ENCODE results near the gene PIK3R1.
"Not testable (repeated sequence)": the region's sequence is repeated elsewhere in the genome, so short reads cannot be mapped to it uniquely, and the experiment has no call there.

The PIK3R1 gene

DNA sequence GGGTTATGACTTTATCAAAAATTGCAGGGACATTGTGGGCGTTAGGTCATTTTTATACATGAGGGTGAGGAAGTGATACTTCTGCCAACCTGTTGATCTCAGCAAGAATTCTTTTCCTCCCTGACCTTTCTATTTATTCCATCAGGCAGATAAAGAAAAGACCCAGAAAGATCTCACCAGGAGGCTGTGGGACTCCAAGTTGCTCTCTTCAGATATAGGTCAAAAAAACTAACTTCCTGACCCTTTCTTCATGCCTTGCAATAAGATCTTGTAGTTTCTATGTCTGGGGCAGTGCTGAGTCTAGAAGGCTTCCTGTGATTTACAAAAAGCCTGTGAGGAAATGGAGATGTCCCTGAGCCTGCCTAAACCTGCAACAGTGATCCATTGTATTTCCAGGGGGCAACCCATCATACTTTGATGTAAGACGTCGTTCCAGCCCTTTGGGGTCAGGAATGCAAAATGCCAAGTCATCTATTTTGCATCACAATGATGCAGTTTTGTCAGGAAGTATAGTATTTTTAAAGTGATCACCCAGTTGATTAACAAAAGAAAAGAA is 22.0 kb upstream of the PIK3R1 start:
- DNase-seq (ENCODE audit: low read depth in 2 of 2) = no peak

DNA sequence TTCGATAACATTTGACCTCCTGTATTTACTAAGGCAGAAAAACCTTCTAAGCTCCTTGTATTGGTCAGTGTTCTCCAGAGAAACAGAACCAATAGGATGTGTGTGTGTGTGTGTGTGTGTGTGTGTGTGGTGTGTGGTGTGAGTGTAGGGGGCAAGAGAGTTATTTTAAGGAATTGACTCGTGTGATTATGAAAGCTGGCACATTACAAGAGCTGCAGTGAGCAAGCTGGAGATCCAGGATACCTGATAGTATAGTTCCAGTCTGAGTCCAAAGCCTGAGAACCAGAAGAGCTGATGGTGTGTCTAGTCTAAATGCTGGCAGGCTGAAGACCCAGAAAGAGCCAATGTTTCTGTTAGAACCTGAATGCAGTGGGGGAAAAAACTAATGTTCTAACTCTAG is 21.2 kb upstream of the PIK3R1 start:
- no peak for DNase-seq (ENCODE audit: low read depth in 2 of 2)

- no peak for DNase-seq (ENCODE audit: low read depth in 2 of 2)
Observed at GRCh38 chr5:68195137-68195536, 20.4 kb upstream of the PIK3R1 start.

DNA sequence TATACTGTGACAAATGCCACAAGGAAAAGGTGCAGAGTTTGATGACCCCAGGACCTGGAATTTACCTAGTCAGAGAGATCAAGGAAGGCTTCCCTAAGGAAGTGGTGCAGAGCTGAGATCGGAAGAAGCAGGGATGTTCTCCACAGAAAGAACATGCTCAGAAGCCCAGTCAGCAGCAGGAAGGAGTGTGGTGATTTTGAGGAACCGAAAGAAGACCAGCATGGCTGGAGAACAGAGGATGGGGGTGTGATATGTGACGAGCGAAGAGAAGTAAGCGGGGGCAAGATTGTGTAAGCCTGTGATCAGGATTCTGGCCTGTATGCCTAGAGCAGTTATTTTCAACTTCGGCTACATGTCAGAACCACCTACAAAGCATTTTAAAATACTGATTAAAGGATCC is 18.7 kb upstream of the PIK3R1 start:
- no peak for DNase-seq (ENCODE audit: low read depth in 2 of 2)

DNA sequence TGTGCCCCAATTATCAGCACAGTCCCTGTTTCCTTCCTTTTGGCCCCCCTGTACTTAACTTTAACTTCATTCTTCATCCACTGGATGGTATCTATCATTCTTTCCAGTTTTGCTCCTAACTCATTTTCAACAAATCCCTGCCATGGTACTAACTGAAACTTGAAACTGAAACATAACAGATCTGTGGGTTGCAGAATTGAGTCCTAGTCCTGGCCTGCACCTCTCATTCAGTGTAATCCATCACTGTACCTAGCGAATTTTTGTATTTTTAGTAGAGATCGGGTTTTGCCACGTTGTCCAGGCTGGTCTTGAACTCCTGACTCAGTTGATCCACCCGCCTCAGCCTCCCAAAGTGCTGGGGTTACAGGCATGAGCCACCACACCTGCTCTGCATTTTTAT is 15.3 kb upstream of the PIK3R1 start:
- no peak for DNase-seq (ENCODE audit: low read depth in 2 of 2)

DNA sequence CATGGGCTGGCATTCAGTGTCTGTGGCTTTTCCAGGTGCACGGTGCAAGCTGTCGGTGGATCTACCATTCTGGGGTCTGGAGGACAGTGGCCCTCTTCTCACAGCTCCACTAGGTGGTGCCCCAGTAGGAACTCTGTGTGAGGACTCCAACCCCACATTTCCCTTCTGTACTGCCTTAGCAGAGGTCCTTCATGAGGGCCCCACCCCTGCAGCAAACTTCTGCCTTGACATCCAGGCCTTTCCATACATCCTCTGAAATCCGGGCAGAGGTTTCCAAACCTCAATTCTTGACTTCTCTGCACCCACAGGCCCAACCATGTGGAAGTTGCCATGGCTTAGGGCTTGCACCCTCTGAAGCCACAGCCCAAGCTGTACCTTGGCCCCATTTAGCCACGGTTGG is 4.9 kb upstream of the PIK3R1 start:
- not testable (repeated sequence) for DNase-seq (ENCODE audit: low read depth in 2 of 2)

GRCh38 chr5:68214482-68215207 is 911 bp upstream of the PIK3R1 start:
- DNase-seq (ENCODE audit: low read depth in 2 of 2) = no peak

GRCh38 chr5:68215898-68216244 is 315 bp downstream of the PIK3R1 start:
- no peak for DNase-seq (ENCODE audit: low read depth in 2 of 2)

GRCh38 chr5:68216245-68217046 is 890 bp downstream of the PIK3R1 start:
- peak; percentile 40 to 52 for DNase-seq (ENCODE audit: low read depth in 2 of 2)

DNA sequence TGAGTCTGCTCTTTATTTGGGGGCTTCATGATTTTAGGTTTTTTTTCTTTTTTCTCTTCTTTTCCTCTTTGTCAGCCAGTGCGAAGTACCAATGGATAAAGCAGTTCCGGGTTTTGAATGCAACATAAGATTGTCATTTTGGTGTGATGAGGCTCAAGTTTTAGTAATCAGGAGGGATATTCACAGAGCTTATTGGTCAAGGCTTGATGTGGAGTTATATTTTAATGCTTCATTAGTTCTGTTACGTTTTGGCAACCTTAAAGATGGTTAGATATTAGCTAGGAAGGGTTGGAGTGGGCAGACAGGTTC is 1.4 kb downstream of the PIK3R1 start:
- DNase-seq (ENCODE audit: low read depth in 2 of 2) = no peak

GRCh38 chr5:68217528-68217927 is 2.0 kb downstream of the PIK3R1 start:
- DNase-seq (ENCODE audit: low read depth in 2 of 2) = no peak

DNA sequence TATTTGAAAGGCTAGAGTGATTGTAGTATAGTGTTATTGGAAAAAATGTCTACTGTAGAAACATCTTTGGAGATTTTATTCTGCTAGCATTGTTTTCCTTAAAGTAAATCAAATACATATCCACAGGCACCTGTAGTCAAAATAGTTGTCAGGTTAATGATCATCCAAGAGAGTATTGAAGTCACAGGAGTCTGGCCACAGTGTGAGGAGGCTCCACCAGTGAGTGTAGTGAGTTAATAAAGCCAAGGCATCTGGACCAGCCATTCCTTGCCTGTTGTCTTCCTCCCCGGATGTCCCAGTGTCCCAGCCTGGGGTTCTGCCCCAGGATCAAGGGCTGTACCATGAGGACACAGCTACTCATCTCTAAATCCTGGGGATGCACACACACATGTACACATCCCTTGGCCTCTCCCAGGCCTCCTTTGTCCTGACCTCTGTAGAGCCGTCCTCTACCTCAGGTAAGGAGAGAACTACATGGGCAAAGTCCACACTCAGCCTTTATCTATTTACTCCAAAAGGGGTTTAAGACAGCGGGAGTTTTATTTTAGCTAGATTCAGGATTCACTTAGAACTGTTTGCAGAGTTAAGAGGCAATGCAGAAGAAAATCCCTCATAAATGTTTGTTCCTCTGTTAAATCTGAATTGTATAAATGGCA is 3.7 kb downstream of the PIK3R1 start:
- no peak for DNase-seq (ENCODE audit: low read depth in 2 of 2)

- DNase-seq (ENCODE audit: low read depth in 2 of 2) = no peak
Observed at GRCh38 chr5:68220260-68220659, 4.7 kb downstream of the PIK3R1 start.

GRCh38 chr5:68220914-68221313 is 5.4 kb downstream of the PIK3R1 start:
- no peak for DNase-seq (ENCODE audit: low read depth in 2 of 2)

GRCh38 chr5:68221488-68221887 is 5.9 kb downstream of the PIK3R1 start:
- no peak for DNase-seq (ENCODE audit: low read depth in 2 of 2)

GRCh38 chr5:68222310-68222709 is 6.8 kb downstream of the PIK3R1 start:
- no peak for DNase-seq (ENCODE audit: low read depth in 2 of 2)

DNA sequence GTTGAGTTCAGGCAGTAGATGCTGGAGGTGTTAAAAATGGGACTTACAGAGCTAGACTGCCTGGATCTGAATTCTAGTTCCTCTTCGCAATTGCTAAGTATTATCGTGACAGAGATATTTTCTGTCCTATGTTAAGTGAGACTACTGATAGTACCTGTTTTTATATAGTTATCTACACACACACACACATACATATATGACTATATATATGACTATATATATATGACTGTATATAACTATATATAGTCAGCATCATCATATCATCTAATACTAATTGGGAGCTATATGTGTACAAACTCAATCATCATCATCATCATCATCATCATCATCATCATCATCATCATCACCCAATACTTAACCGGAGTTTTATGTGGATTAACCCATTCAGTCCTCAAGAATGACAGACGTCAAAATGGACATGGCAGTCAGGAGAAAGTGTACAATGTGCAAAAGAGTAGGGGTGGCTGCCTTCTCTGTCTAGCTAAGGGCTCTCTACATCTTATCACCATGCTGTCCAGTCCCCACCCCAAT is 7.3 kb downstream of the PIK3R1 start:
- DNase-seq (ENCODE audit: low read depth in 2 of 2) = no peak

DNA sequence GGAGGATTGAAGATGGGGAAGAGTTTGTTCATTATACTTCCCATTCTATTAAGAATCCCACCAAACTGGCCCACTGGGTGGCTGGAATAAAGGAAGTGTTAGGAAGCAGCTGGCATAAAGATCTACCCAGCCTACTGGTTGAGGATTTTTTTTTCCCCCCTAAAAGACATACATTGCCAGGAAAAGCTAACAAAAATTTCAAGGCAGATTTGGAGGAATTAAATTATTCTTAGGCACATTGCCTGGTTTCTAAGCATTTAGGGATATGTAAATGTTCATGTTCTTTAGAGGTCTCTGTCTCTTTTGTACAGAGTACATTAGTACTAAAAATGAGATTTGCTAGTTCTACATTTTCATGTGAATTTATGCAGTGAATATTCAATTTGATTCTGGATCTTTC is 8.3 kb downstream of the PIK3R1 start:
- no peak for DNase-seq (ENCODE audit: low read depth in 2 of 2)

DNA sequence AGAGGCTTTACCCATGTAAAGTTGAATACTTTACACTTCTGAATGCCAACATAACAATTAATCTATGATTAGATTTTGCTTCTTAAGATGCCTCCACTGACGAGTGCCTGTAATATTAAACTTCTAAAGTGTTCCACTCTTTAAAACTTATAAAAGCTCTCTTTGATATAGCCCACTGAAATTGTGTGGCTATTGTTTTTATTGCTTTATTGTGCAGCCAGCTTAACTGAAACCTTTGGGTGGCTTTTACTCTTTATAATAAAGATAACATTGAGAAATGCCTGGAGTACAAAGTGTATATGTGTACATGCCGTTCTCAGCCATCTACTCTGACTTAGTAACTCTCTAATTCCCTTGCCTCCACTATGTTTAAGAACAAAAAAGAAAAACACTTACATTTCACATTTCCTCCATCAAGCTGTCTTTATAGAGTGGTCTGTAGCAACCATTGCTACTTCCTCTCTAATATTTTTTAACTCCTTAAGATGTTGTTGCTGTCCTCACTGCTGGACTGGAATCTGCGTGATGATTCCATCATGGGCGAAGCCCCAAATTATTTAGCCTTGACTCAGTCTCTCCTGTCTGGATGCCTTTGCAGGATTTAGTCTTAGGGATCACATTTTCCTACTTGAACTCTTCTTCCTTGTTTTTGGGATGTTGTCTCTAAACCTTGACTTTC is 9.1 kb downstream of the PIK3R1 start:
- DNase-seq (ENCODE audit: low read depth in 2 of 2) = no peak

GRCh38 chr5:68225188-68225910 is 9.8 kb downstream of the PIK3R1 start:
- no peak for DNase-seq (ENCODE audit: low read depth in 2 of 2)

DNA sequence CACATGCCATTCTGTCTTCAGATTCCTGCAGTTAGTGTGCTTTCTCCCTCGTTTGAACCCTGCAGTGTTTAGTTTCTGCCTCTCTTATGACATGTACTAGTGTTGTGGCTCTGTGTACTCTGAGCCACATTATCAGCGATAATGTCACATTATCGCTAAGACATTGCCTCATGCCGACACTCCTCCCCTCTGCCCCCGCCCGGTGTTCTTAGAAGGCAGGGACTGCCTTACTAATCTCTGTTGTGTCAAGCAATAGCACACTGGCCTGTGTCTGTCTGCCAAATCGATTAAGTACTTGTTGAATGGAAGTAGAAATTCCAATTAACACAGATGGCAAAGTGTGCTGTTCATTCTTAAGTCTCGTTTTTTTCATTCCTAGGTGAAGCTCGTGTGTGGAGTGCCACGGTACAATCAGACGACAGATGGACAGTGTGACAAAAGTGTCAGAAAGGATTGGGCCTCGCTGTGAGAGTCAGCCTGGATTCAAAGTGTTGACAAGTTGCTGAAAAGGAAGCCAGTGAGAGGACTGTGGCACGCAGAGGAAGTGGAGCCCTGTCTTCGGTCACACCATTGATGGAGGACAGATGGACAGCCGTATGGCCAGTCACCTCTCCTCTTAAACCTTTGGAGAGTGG is 10.5 kb downstream of the PIK3R1 start:
- DNase-seq (ENCODE audit: low read depth in 2 of 2) = no peak
